DMS53 treated with DMSO at 0.1 percent for 48 hours (cell line): ENCODE data around the gene CFAP299.

Source experiments
- DNase-seq: peaks from one replicate; lab custom pipeline; 2025; ENCODE audit not compliant: unreplicated experiment; lab: John Stamatoyannopoulos, UW

CFAP299 gene

GRCh38 chr4:80909938-80910337 is 574.4 kb downstream of the CFAP299 start:
- DNase-seq: no peak

- no peak for DNase-seq
These were observed 575.9 kb downstream of the CFAP299 start for GRCh38 chr4:80911458-80911857.

DNA sequence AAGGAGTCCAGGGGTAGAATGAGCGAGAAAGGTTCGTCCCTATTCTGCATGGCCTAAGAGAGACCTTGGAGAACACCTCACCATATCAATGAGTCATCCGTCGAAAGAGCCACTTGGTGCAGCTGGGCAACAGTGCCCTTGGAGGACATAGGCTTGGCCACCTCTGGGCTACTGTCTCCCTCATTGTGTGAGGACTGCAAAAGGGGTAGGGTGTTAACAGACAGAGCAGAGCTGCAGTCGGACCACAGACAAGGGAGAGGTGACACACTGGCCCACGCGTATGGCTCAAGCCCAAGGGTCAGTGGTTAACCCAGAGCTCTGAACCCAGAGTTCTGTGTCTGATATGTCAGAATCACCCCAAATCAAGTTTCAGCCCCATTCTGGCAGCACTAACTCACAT is 576.8 kb downstream of the CFAP299 start:
- DNase-seq: no peak

DNA sequence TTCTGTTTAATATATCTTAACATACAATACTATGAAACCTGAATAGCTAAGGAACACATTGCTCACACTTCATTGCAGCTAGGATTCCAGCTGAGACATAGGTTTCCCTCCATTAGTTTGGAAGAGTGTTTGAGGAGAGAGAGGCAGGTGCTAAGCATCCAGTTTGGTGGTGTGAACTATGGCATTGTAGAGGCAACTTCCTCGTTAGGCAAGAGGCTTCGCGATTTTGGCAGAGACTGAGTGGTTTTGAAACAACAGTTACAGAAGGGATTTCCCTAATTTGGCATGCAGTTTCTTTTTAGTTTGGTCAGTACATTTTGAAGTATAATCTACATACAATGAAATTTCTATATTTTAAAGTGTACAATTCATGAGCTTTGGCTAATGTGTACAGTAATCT is 577.9 kb downstream of the CFAP299 start:
- no peak for DNase-seq

GRCh38 chr4:80916770-80917169 is 581.2 kb downstream of the CFAP299 start:
- no peak for DNase-seq

- no peak for DNase-seq
These were observed 582.5 kb downstream of the CFAP299 start for GRCh38 chr4:80918004-80918403.

GRCh38 chr4:80921441-80921840 is 585.9 kb downstream of the CFAP299 start:
- no peak for DNase-seq

DNA sequence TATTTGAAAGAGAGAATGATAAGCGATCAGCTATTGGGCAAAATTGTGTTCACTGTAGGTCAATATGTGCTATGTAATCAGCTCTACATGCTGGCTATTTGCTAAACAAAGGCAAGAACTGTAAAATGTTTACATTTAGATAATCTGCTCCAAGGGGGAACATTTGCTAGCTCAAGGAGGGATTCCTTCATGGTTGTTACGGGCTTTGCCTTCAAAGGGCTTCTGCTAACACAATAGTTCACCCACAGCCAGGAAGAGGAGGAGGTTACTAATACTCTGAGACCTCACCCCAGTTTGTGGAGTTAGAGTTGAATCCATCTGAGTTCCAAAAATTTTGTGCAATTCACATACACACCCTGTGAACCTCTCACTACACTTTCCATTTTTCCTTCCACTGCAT is 587.4 kb downstream of the CFAP299 start:
- DNase-seq: no peak

- DNase-seq: no peak
These were observed 589.8 kb downstream of the CFAP299 start for GRCh38 chr4:80925293-80925692.

GRCh38 chr4:80926446-80926845 is 590.9 kb downstream of the CFAP299 start:
- no peak for DNase-seq

- DNase-seq: no peak
These were observed 591.4 kb downstream of the CFAP299 start for GRCh38 chr4:80926891-80927290.

DNA sequence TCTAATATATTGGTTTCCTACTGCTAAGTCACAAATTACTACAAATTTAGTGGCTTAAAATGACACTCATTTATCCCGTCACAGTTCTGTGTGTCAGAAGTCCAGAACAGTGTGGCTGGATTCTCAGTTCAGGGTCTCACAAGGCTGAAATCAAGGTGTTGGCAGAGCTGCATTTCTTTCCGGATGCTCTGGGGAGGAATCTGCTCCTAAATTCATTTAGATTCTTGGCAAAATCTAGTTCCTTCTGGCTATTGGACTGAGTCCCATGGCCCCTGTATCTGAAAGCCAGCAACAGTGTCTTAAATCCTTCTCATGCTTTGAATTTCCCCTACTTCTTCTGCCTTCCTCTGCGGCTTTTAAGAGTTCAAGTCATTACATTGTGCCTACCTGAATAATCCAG is 591.9 kb downstream of the CFAP299 start:
- no peak for DNase-seq

DNA sequence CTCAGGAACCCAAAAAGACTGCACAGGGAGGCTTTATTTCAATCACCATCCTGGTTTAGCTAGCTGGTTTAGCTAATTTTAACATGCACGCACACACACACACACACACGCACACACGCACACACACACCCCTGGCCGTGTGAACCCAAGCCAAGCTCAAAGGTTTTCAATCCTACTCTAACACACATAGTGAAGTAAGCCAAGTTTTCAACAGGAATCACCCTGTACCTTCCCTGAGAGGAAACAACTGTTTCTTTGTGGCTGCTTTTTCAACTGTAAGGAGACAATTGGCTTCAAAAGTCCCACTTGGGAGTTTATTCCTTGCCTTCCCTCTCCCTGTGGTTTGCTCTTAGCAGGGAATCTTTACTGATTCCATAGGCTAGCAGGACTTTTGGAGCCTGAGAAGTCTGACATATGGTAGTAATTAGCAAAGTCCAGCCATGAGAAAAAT is 596.1 kb downstream of the CFAP299 start:
- DNase-seq: no peak

DNA sequence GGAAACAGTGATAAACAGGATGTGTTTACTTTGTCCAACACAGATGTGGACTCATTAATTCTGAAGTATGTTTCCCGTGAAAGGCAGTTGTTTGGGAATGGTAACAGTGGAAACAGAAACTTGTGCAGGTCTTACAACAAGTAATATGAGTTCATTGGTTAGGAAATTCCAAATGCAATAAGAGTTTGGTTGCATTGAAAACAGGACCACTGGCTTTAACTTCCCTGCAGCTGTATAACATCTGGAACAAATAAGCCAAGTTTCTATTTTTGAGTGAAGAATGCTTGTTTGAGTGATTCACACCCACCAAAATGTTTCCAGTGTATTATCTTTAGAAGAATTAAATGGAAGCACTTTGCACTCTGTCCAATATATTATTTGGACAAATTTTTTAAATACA is 612.6 kb downstream of the CFAP299 start:
- DNase-seq: no peak

GRCh38 chr4:80948995-80949394 is 613.5 kb downstream of the CFAP299 start:
- no peak for DNase-seq

DNA sequence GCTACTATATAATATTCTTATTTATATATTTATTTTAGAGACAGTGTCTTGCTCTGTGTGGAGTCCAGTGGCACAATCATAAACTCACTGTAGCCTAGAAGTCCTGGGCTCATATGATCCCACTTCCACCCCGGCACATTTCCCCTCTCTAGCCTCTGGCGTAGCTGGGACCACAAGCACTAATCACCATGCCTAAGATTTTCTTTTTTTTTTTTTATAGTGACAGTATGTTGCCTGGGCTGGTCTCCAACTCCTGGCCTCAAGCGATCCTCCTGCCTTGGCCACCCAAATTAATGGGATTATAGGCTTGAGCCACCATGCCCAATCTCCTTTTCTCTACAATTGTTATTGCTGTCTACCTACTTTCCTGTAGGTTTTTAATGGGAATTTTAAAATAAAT is 620.9 kb downstream of the CFAP299 start:
- no peak for DNase-seq

GRCh38 chr4:80963051-80963450 is 627.5 kb downstream of the CFAP299 start:
- DNase-seq: no peak

- DNase-seq: no peak
These were observed 631.8 kb downstream of the CFAP299 start for GRCh38 chr4:80967346-80967745.

GRCh38 chr4:80980239-80980638 is 644.7 kb downstream of the CFAP299 start:
- DNase-seq: no peak

- DNase-seq: no peak
These were observed 650.5 kb downstream of the CFAP299 start for GRCh38 chr4:80986011-80986410.

DNA sequence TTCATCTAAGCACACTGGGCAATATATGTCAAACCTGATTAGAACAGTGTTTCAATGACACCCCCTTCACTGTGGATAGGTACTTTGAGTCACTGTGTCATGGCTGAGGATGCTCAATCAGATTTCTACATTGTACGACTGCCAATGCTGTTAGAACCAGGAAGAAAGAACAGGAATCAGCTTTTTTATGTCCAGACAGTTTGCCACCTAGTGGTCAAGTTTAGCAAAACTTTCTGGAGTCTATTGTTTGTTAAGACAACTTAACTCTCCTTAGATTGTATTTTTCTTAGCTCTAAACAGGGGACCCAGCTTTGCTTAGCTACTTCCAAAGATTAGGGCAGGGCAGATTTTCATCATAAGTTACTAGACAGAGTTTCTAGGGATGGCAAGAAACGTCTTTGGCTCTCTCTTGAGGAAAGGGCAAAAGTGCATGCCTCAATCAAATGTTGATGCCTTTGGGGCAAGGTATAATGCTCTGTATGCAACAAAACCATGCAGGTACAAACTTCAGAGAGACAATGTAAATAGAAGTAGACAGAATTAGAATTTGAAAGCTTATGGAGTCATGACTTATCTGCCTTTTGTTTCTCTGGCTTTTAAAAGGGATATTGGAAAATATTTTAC is 654.5 kb downstream of the CFAP299 start:
- DNase-seq: peak; percentile 60

GRCh38 chr4:80990851-80991250 is 655.3 kb downstream of the CFAP299 start:
- no peak for DNase-seq

- no peak for DNase-seq
These were observed 664.4 kb downstream of the CFAP299 start for GRCh38 chr4:80999943-81000342.
